ENCODE measurements around the gene PTPRT. TPM values are rescaled to one million over a fixed set of nuclear protein-coding genes. Genes with fewer than 3 reads are reported as not detected.

The PTPRT gene
- total RNA-seq, 4 donors from 2014 or later: 0.63 to 2.2 (median 1.8) TPM

GRCh38 chr20:42432496-42433334 lies 757.0 kb downstream of the PTPRT start:
- no peak for DNase-seq (ENCODE audit: low spot score)
- no peak for TF ChIP-seq CTCF (IDR thresholded peaks at IDR 0.05)
- peak; percentile 78 for ATAC-seq (ENCODE audit: low FRiP score)

- ATAC-seq (ENCODE audit: low FRiP score) (peak; percentile 30), DNase-seq (ENCODE audit: low spot score) (no peak)
- no peak for TF ChIP-seq CTCF (IDR thresholded peaks at IDR 0.05)
Observed at GRCh38 chr20:42430598-42430997, 759.1 kb downstream of the PTPRT start.

GRCh38 chr20:42429761-42430458 lies 759.8 kb downstream of the PTPRT start:
- DNase-seq (ENCODE audit: low spot score) (no peak), ATAC-seq (ENCODE audit: low FRiP score) (peak; percentile 47)
- TF ChIP-seq CTCF (IDR thresholded peaks at IDR 0.05): no peak

GRCh38 chr20:42419814-42420532 lies 769.7 kb downstream of the PTPRT start:
- DNase-seq (ENCODE audit: low spot score) (no peak), ATAC-seq (ENCODE audit: low FRiP score) (no peak)
- no peak for TF ChIP-seq CTCF (IDR thresholded peaks at IDR 0.05)

GRCh38 chr20:42406826-42407225 lies 782.9 kb downstream of the PTPRT start:
- ATAC-seq (ENCODE audit: low FRiP score) (no peak), DNase-seq (ENCODE audit: low spot score) (no peak)
- no peak for TF ChIP-seq CTCF (IDR thresholded peaks at IDR 0.05)

GRCh38 chr20:42402455-42402854 lies 787.3 kb downstream of the PTPRT start:
- ATAC-seq (ENCODE audit: low FRiP score): no peak
- no peak for DNase-seq (ENCODE audit: low spot score)

More at GRCh38 chr20:42402455-42402854, 787.3 kb downstream of the PTPRT start:
- TF ChIP-seq CTCF (IDR thresholded peaks at IDR 0.05): no peak
